IMR-90 (cell line): ENCODE results near the gene KDELR1. TPM values are rescaled to one million over a fixed set of nuclear protein-coding genes. Genes with fewer than 3 reads are reported as not detected.

Experiments
- ATAC-seq: fragments of 200-7000 bp; cut with Tn5 transposase; 2 replicates; pipeline ENCODE4 v1.9.1; 2020; ENCODE audit warnings: low read depth, mild to moderate bottlenecking, moderate library complexity
- BruUV-seq: library from RNA; stranded (reverse); fragments of 400-500 nt; replicated peaks from 2 replicates; lab custom pipeline; 2021; lab: Mats Ljungman, UMichigan
- CTCF ChIA-PET: fragments of 300-600 bp; formaldehyde crosslinking; extraction: SDS; loops from one replicate; lab custom pipeline; 2021; ENCODE audit warnings: antibody characterized with exemption; lab: Yijun Ruan, JAX
- POLR2A ChIA-PET: fragments of 300-600 bp; sonication (Branson Sonifier 250); formaldehyde crosslinking; loops from one replicate; lab custom pipeline; 2022; ENCODE audit warnings: antibody characterized with exemption; ENCODE audit not compliant: unreplicated experiment; lab: Charles Lee
- DNase-seq: peaks from one replicate; pipeline ENCODE4 v3.0.0; 2013
- H2AFZ ChIP-seq: replicated peaks from 2 replicates; pipeline ENCODE3; 2013; ENCODE audit warnings: low read length, mild to moderate bottlenecking; ENCODE audit not compliant: poor library complexity
- H2AK5ac ChIP-seq: 2 replicates; pipeline ENCODE4 v1.6.1; 2013; ENCODE audit warnings: low read depth, low read length, inconsistent platforms
- H2AK9ac ChIP-seq: replicated peaks from 2 replicates; pipeline ENCODE3; 2013; ENCODE audit warnings: mild to moderate bottlenecking, low read depth, low read length, moderate library complexity; ENCODE audit not compliant: poor library complexity
- H2BK120ac ChIP-seq: 2 replicates; pipeline ENCODE4 v1.6.1; 2013; ENCODE audit warnings: low read depth, low read length, inconsistent platforms
- H2BK15ac ChIP-seq: 3 replicates; pipeline ENCODE4 v1.6.1; 2013; ENCODE audit warnings: low read depth, low read length, inconsistent platforms
- H2BK20ac ChIP-seq: 2 replicates; pipeline ENCODE4 v1.6.1; 2013; ENCODE audit warnings: low read depth, mild to moderate bottlenecking, inconsistent platforms, low read length, moderate library complexity
- H2BK5ac ChIP-seq: 2 replicates; pipeline ENCODE4 v1.6.1; 2013; ENCODE audit warnings: mild to moderate bottlenecking, low read depth, low read length, inconsistent platforms; ENCODE audit not compliant: poor library complexity, severe bottlenecking
- H3K14ac ChIP-seq: replicated peaks from 2 replicates; pipeline ENCODE4 v1.6.1; 2013; ENCODE audit warnings: low read depth, low read length, inconsistent platforms
- H3K18ac ChIP-seq: 2 replicates; pipeline ENCODE4 v1.6.1; 2013; ENCODE audit warnings: low read depth, low read length, control low read depth
- H3K23ac ChIP-seq: 2 replicates; pipeline ENCODE4 v1.6.1; 2013; ENCODE audit warnings: low read depth, low read length, inconsistent platforms
- H3K27ac ChIP-seq: 2 replicates; pipeline ENCODE4 v1.5.1; 2013; ENCODE audit warnings: mild to moderate bottlenecking, control low read depth, low read length; ENCODE audit not compliant: insufficient read depth
- H3K27me3 ChIP-seq: 2 replicates; pipeline ENCODE4 v1.6.1; 2013; ENCODE audit warnings: low read length; ENCODE audit not compliant: control insufficient read depth, insufficient read depth
- H3K36me3 ChIP-seq: 2 replicates; pipeline ENCODE4 v1.6.1; 2013; ENCODE audit warnings: low read length, mixed read lengths; ENCODE audit not compliant: control insufficient read depth, insufficient read depth
- H3K4ac ChIP-seq: 2 replicates; pipeline ENCODE4 v1.6.1; 2013; ENCODE audit warnings: low read depth, low read length, inconsistent platforms
- H3K4me1 ChIP-seq: 2 replicates; pipeline ENCODE4 v1.6.1; 2013; ENCODE audit warnings: low read length, mixed read lengths; ENCODE audit not compliant: control insufficient read depth, insufficient read depth
- H3K4me2 ChIP-seq: 2 replicates; pipeline ENCODE4 v1.6.1; 2013; ENCODE audit warnings: low read depth, mild to moderate bottlenecking, control low read depth, low read length, moderate library complexity
- H3K4me3 ChIP-seq: 2 replicates; pipeline ENCODE4 v1.5.1; 2013; ENCODE audit warnings: low read depth, mild to moderate bottlenecking, control low read depth, low read length, moderate library complexity; ENCODE audit not compliant: insufficient read depth
- H3K56ac ChIP-seq: 2 replicates; pipeline ENCODE4 v1.6.1; 2013; ENCODE audit warnings: low read length, inconsistent platforms; ENCODE audit not compliant: insufficient read depth; ENCODE audit errors: extremely low read depth
- H3K79me1 ChIP-seq, 2 experiments: 2 replicates each; pipeline ENCODE4 v1.6.1; 2013; ENCODE audit warnings: low read length in 2 of 2, inconsistent platforms in 1 of 2, low read depth in 1 of 2
- H3K9ac ChIP-seq: 2 replicates; pipeline ENCODE4 v1.6.1; 2013; ENCODE audit warnings: low read depth, low read length, control low read depth
- H3K9me1 ChIP-seq: 2 replicates; pipeline ENCODE4 v1.6.1; 2013; ENCODE audit warnings: low read length, inconsistent platforms; ENCODE audit not compliant: insufficient read depth
- H3K9me3 ChIP-seq: 2 replicates; pipeline ENCODE4 v1.6.1; 2013; ENCODE audit warnings: low read length; ENCODE audit not compliant: control insufficient read depth, insufficient read depth
- H4K20me1 ChIP-seq: 2 replicates; pipeline ENCODE4 v1.6.1; 2013; ENCODE audit warnings: low read length, inconsistent platforms; ENCODE audit not compliant: insufficient read depth
- H4K5ac ChIP-seq: 2 replicates; pipeline ENCODE4 v1.6.1; 2013; ENCODE audit warnings: mild to moderate bottlenecking, low read depth, low read length, control low read depth
- H4K8ac ChIP-seq, 2 experiments: 2 replicates each; pipeline ENCODE4 v1.6.1; 2013; ENCODE audit warnings: low read depth in 2 of 2, low read length in 2 of 2, control low read depth in 1 of 2, inconsistent platforms in 1 of 2
- H4K91ac ChIP-seq: 2 replicates; pipeline ENCODE4 v1.6.1; 2013; ENCODE audit warnings: low read depth, low read length, inconsistent platforms; ENCODE audit not compliant: insufficient read depth
- BHLHE40 ChIP-seq: fragments of 150-350 bp; IDR thresholded peaks from 2 replicates; pipeline ENCODE4 v1.6.1; 2016; ENCODE audit warnings: mild to moderate bottlenecking, low read depth, low read length
- MAZ ChIP-seq: IDR thresholded peaks from 2 replicates; pipeline ENCODE4 v1.6.1; 2012; ENCODE audit warnings: low read depth, mild to moderate bottlenecking, low read length, improper control_type of control experiment, moderate library complexity, borderline replicate concordance
- NFE2L2 ChIP-seq: fragments of 150-350 bp; IDR thresholded peaks from 2 replicates; pipeline ENCODE4 v1.6.1; 2016; ENCODE audit warnings: low read depth, mild to moderate bottlenecking, low read length
- POLR2A ChIP-seq: IDR thresholded peaks from 2 replicates; pipeline ENCODE4 v1.6.1; 2012; ENCODE audit warnings: mild to moderate bottlenecking, low read depth, low read length
- SMC3 ChIP-seq: fragments of 150-350 bp; IDR thresholded peaks from 2 replicates; pipeline ENCODE4 v1.6.1; 2016; ENCODE audit warnings: low read depth, mild to moderate bottlenecking, antibody characterized with exemption, low read length, moderate library complexity
- WGBS, 2 experiments: methylation state at CpG; one replicate each; pipeline versions ENCODE4 v1.1.5 to v1.1.7; 2013; ENCODE audit warnings: missing lambda C conversion rate in 2 of 2; ENCODE audit not compliant: insufficient read length in 1 of 2; ENCODE audit errors: extremely low coverage in 2 of 2; 5-methylcytosine and 5-hydroxymethylcytosine counted together
- dilution Hi-C: fragments of 300-500 bp; cut with HindIII; formaldehyde crosslinking; loops from one replicate; pipeline ENCODE4 v1.14.3; 2018; ENCODE audit warnings: low sequenced_read_pairs; ENCODE audit not compliant: unreplicated experiment
- in situ Hi-C: fragments of 300-500 bp; cut with MboI; formaldehyde crosslinking; loops from 3 replicates; pipeline ENCODE4 v1.14.3; 2019; ENCODE audit warnings: low sequenced_read_pairs, inconsistent platforms, mixed read lengths
- intact Hi-C: fragments of 100-400 bp; cut with micrococcal nuclease; formaldehyde crosslinking; loops from 2 replicates; pipeline ENCODE4 v1.10.0; 2022
- polyA plus RNA-seq, 3 experiments: library from polyadenylated mRNA; depleted of rRNA; stranded (reverse); fragments of >200 nt; gene quantifications; 2 replicates each; pipeline ENCODE4 v1.2.3, GENCODE V29; 2012; ENCODE audit warnings: low replicate concordance in 1 of 3
- total RNA-seq: library from RNA; depleted of rRNA; stranded (reverse); fragments of >200 nt; gene quantifications from 2 replicates; pipeline ENCODE4 v1.2.3, GENCODE V29; 2012; rRNA removed

Gene KDELR1
- total and polyA plus RNA-seq, 2 of the 4 experiments (the other 2 are of a cell fraction), result 58.8 to 180 TPM

DNA sequence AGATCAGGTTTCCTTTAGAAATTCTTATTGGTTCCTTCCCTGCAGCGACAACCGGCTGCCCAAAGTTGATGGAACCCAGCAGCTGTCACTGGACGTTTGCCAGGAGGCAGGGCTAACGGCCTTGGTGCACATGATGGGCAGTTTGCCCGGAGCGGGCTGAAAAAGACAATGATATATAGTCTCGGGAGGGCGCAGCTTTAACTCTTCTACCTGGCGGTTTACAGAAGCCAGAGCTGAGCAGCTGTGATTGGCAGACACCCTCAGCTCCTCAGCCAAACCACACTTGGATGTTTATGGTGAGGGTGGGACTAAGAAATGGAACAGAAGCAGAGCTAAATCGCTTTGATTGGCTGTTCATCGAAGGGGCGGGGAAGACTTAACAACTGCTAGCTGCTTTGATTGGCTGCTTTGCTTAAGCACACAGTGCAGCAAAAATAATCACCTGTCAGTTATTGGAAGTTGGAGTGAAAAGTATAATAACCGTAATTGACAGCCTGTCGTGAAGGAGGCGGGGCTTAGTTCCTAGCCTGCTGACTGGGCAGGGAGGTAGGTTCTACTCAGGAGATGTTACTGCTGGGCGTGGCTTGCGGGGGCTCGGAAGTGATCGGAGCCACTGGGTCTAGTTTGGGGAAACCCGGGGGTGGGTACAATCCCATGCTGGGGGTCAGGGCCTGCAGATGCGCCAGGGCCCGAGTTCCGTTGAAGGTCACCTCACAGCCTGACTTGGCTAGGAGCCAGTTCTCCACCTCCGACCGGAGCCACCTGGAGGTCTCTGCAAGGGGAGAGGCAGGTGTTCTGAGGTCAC lies 58.5 kb downstream of the KDELR1 start:
- in situ Hi-C loops (no loop called here), dilution Hi-C loops (no loop called here), intact Hi-C loops (loop anchor here (1.0 kb wide), 1 partner anchor 66 kb away; no protein-coding TSS in a partner anchor)
- H2BK20ac ChIP-seq, result no peak overlapping the region
- H3K36me3 ChIP-seq, result peaks cover 20% of the 10 kb centered on the region
- BruUV-seq, result no TSS peak
- ChIA-PET CTCF (interaction anchor here (0.9 to 2.4 kb wide), 4 partner anchors 11 to 58 kb away, joined by 3 to 14 read pairs (median 4); partner anchors contain the start of gene KDELR1), POLR2A (interaction anchor here (0.6 to 3.1 kb wide), 3 partner anchors 9 to 31 kb away, joined by 3 to 24 read pairs (median 12); partner anchors contain the start of genes SYNGR4 and TMEM143)
- WGBS, 2 experiments, result 3% methylated on average over 9 of the region's 25 CpGs; no CpG with 5 or more reads in 1 of the 2 experiments
- H2AFZ ChIP-seq, result peak overlapping the region; percentile 69
- H4K8ac ChIP-seq, result no peak overlapping the region
- no peak overlapping the region for H4K5ac ChIP-seq
- H3K79me1 ChIP-seq, result peaks cover 12 to 25% of the 10 kb centered on the region in 2 experiments
- H3K56ac ChIP-seq, result no peak overlapping the region
- no peaks in the 10 kb centered on the region for H3K27me3 ChIP-seq
- H3K4ac ChIP-seq, result no peak overlapping the region
- ATAC-seq, result peak; percentile 80
- no peak overlapping the region for H2BK5ac ChIP-seq
- H3K23ac ChIP-seq, result no peak overlapping the region
- H3K18ac ChIP-seq, result no peak overlapping the region
- H2BK120ac ChIP-seq, result no peak overlapping the region
- no peak overlapping the region for H2BK15ac ChIP-seq
- H2AK5ac ChIP-seq, result no peak overlapping the region
- peak; percentile 98 for DNase-seq
- H3K27ac ChIP-seq, result no peak overlapping the region
- H4K91ac ChIP-seq, result no peak overlapping the region
- no peak overlapping the region for H3K9ac ChIP-seq
- H3K9me1 ChIP-seq, result peaks cover 12% of the 10 kb centered on the region
- TF ChIP-seq NFE2L2 (no peak), MAZ (no peak), SMC3 (0 out of 2 replicates have a peak, but pooled peaks have one; percentile 1), BHLHE40 (peak; percentile 57; the same call in 1 of the 2 replicates), POLR2A (0 out of 2 replicates have a peak, but pooled peaks have one; percentile 15)
- H3K4me1 ChIP-seq, result peaks cover 15% of the 10 kb centered on the region
- H3K14ac ChIP-seq, result no peak overlapping the region
- H3K9me3 ChIP-seq, result no peaks in the 10 kb centered on the region
- H3K4me3 ChIP-seq, result no peak overlapping the region; the same call in 1 of the 2 replicates
- H2AK9ac ChIP-seq, result peak overlapping the region; percentile 68
- peaks cover 22% of the 10 kb centered on the region for H4K20me1 ChIP-seq
- H3K4me2 ChIP-seq, result peak overlapping the region; percentile 64

Other genes starting within 250 kb of the KDELR1 start
- gene LIG1, start 221.2 kb downstream of the KDELR1 start, total RNA-seq, result 24.9 and 30.8 TPM in 2 replicates
- 33.5 and 34.0 TPM in 2 replicates for gene LIG1, start 221.2 kb downstream of the KDELR1 start, polyA plus RNA-seq (2012; rRNA removed)
- gene ZSWIM9, start 220.9 kb downstream of the KDELR1 start, total RNA-seq, result 0.54 and 0.56 TPM in 2 replicates
- 2.2 and 3.4 TPM in 2 replicates for gene ZSWIM9, start 220.9 kb downstream of the KDELR1 start, polyA plus RNA-seq (2012; rRNA removed)
- 11.3 and 12.5 TPM in 2 replicates for gene CARD8, start 135.6 kb downstream of the KDELR1 start, total RNA-seq
- 11.8 and 15.5 TPM in 2 replicates for gene CARD8, start 135.6 kb downstream of the KDELR1 start, polyA plus RNA-seq (2012; rRNA removed)
- 0.56 and 1.6 TPM in 2 replicates for gene ZNF114, start 121.5 kb downstream of the KDELR1 start, total RNA-seq
- gene ZNF114, start 121.5 kb downstream of the KDELR1 start, polyA plus RNA-seq (2012; rRNA removed), result 0.20 and 0.24 TPM in 2 replicates
- 128 and 147 TPM in 2 replicates for gene EMP3, start 66.0 kb downstream of the KDELR1 start, total RNA-seq
- gene EMP3, start 66.0 kb downstream of the KDELR1 start, polyA plus RNA-seq (2012; rRNA removed), result 632 and 675 TPM in 2 replicates
- gene TMEM143, start 27.6 kb downstream of the KDELR1 start, total RNA-seq, result 1.1 and 1.3 TPM in 2 replicates
- gene TMEM143, start 27.6 kb downstream of the KDELR1 start, polyA plus RNA-seq (2012; rRNA removed), result 7.6 and 8.6 TPM in 2 replicates
- not detected in 2 replicates for gene SYNGR4, start 27.2 kb downstream of the KDELR1 start, total RNA-seq
- gene SYNGR4, start 27.2 kb downstream of the KDELR1 start, polyA plus RNA-seq (2012; rRNA removed), result not detected in 2 replicates
- under 0.01 TPM in 2 replicates for gene GRIN2D, start 2.1 kb upstream of the KDELR1 start, total RNA-seq
- 0.23 and 0.24 TPM in 2 replicates for gene GRIN2D, start 2.1 kb upstream of the KDELR1 start, polyA plus RNA-seq (2012; rRNA removed)
- 22.0 and 32.5 TPM in 2 replicates for gene GRWD1, start 54.4 kb upstream of the KDELR1 start, total RNA-seq
- 22.5 and 25.2 TPM in 2 replicates for gene GRWD1, start 54.4 kb upstream of the KDELR1 start, polyA plus RNA-seq (2012; rRNA removed)
- gene KCNJ14, start 64.0 kb upstream of the KDELR1 start, total RNA-seq, result under 0.01 and 0.18 TPM in 2 replicates
- 0.34 and 0.39 TPM in 2 replicates for gene KCNJ14, start 64.0 kb upstream of the KDELR1 start, polyA plus RNA-seq (2012; rRNA removed)
- 35.8 and 38.3 TPM in 2 replicates for gene CYTH2, start 77.8 kb upstream of the KDELR1 start, total RNA-seq
- gene CYTH2, start 77.8 kb upstream of the KDELR1 start, polyA plus RNA-seq (2012; rRNA removed), result 56.1 and 62.0 TPM in 2 replicates
- 0.18 TPM in 1 of 2 replicates, not detected in the other for gene LMTK3, start 120.3 kb upstream of the KDELR1 start, total RNA-seq
- 0.60 and 0.87 TPM in 2 replicates for gene LMTK3, start 120.3 kb upstream of the KDELR1 start, polyA plus RNA-seq (2012; rRNA removed)
- not detected in 2 replicates for gene SULT2B1, start 160.6 kb upstream of the KDELR1 start, total RNA-seq
- 0.09 TPM in 1 of 2 replicates, not detected in the other for gene SULT2B1, start 160.6 kb upstream of the KDELR1 start, polyA plus RNA-seq (2012; rRNA removed)
- gene SPACA4, start 215.2 kb upstream of the KDELR1 start, total RNA-seq, result not detected in 2 replicates
- gene SPACA4, start 215.2 kb upstream of the KDELR1 start, polyA plus RNA-seq (2012; rRNA removed), result not detected in 2 replicates
- 0.36 and 0.56 TPM in 2 replicates for gene FAM83E, start 223.5 kb upstream of the KDELR1 start, total RNA-seq
- gene FAM83E, start 223.5 kb upstream of the KDELR1 start, polyA plus RNA-seq (2012; rRNA removed), result 0.05 and 0.17 TPM in 2 replicates
- 1,909 and 2,552 TPM in 2 replicates for gene RPL18, start 227.6 kb upstream of the KDELR1 start, total RNA-seq
- 1,897 and 2,254 TPM in 2 replicates for gene RPL18, start 227.6 kb upstream of the KDELR1 start, polyA plus RNA-seq (2012; rRNA removed)
- gene SPHK2, start 228.0 kb upstream of the KDELR1 start, total RNA-seq, result 1.6 and 1.7 TPM in 2 replicates
- gene SPHK2, start 228.0 kb upstream of the KDELR1 start, polyA plus RNA-seq (2012; rRNA removed), result 9.9 and 11.9 TPM in 2 replicates
- 2.5 and 3.6 TPM in 2 replicates for gene DBP, start 245.8 kb upstream of the KDELR1 start, total RNA-seq
- gene DBP, start 245.8 kb upstream of the KDELR1 start, polyA plus RNA-seq (2012; rRNA removed), result 3.0 and 3.6 TPM in 2 replicates